Activated CD4-positive, alpha-beta T cell treated with anti-CD3 and anti-CD28 coated beads, Interleukin-2, amount 50 U/mL, for 4 hours (primary cell): Measurements from ENCODE around the gene OR4M1.
"Not testable (repeated sequence)": the region's sequence is repeated elsewhere in the genome, so short reads cannot be mapped to it uniquely, and the experiment has no call there.

ENCODE experiments used
- DNase-seq, 2 experiments: peaks; one replicate each; pipeline ENCODE4 v3.0.0-alpha.2; 2020

The OR4M1 gene, protein sequence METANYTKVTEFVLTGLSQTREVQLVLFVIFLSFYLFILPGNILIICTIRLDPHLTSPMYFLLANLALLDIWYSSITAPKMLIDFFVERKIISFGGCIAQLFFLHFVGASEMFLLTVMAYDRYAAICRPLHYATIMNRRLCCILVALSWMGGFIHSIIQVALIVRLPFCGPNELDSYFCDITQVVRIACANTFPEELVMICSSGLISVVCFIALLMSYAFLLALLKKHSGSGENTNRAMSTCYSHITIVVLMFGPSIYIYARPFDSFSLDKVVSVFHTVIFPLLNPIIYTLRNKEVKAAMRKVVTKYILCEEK

DNA sequence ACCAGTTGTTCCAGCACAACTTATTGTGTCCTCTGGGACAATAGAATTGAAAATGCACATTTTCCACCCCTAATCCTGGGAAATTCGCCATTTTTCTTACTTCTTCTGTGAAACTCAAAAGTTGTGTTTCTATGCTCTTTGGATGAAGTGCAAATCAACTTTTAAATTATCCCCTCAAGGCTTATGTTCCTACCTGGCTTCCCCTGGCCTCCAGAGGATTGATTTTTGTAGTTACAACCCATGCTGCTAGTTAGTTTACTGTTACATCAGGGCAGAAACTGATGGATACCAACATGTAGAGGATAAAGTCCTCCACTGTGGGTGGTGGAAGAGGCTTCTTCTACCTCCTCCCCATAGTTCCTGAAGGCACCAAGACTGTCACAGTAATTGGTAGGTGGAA lies at the start of gene OR4M1:
OR4M1 (plus strand) TSS at position 301 of the 400 bp plus-strand sequence. CDS start 6,819 bp downstream, outside the sequence.
- DNase-seq = not testable (repeated sequence)

DNA sequence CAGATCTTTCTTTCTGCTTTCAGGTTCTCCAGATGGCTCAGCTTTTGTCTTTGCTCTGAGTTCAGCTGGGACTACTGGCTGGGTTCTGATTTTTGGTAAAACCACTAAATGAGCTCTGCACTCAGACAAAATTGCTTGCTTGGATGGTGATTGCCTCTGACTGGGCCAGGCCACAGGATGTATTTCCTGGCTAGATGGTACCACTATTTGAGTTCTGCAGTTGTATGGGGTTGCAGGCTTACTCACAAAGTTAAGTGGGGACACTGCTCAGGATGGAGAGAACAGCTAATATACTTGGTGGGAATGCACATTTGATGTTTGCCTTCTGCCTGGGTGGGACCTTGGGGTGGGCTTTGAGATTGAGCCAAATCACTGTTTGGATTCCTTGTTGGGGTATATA lies 43.9 kb upstream of the OR4M1 start:
- no peak for DNase-seq

DNA sequence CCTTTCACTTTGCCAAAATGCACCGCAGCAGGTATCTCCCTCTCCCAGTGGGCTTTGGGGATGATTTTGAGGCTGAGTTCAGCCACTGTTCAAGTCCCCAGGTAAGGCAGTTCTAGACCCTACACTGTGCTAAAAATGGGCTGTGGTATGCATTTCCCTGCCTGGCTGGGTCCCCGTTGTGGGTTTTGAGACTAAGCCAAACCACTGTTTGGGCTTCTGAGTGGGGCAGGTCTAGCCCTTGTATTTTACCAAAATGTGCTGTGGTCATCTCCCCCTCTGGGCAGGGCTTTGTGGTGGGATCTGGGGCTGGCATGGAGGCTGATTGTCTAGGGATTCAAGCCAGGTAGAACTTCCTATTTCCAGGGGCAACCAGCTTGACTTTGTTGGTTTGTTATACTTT lies 43.5 kb upstream of the OR4M1 start:
- no peak for DNase-seq

DNA sequence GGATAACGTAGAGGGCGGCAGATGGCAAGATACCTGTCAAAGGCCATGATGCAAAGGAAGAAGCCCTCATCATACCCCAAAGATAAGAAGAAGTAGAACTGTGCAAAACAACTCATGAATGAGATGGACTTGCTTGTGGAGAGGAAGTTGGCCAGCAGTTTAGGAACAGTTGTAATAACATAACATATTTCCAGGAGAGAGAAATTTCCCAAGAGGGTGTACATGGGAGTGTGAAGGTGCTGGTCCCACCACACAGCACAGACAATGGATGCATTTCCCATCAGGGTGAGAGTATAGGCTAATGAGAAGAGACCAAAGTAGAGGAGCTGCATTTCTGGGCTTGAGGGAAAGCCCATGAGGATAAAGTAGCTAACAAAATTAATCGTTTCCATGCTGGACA lies 39.4 kb upstream of the OR4M1 start:
- DNase-seq = not testable (repeated sequence)

DNA sequence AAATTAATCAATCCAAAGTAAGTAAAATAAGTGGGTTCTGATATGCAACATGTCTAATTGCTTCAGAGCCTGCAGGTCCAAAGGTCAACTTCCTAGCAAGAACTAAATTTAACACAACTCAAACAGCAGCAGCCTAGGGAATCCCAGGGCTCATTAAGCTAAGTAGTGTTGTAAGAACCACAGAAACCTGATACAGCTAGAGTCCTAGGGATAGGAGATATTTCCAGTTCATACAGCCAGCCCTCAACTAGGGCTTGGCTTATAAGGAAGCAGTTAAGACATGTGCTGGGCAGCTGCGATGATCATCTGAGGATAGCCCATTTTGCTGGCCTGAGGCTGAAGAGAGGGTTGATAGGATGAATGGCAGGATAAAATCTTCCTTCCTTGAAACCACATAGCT lies 30.0 kb upstream of the OR4M1 start, which contains the start of gene OR4Q3:
OR4Q3 (plus strand) TSS at position 316 of the 400 bp plus-strand sequence.
- no peak for DNase-seq

DNA sequence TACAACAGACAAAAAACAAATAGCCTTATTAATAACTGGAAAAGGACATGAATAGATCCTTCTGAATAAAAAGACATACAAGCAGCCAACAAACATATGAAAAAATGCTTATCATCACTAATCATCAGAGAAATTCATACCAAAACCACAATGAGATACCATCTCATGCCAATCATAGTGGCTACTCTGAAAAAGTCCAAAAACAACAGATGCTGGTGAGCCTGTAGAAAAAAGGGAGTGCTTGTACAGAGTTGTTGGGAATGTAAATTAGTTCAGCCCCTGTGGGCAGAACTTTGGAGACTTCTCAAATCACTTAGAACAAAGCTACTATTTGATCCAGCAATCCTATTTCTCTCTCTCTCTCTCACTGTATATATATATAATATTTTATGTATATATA lies 21.0 kb upstream of the OR4M1 start:
- not testable (repeated sequence) for DNase-seq

DNA sequence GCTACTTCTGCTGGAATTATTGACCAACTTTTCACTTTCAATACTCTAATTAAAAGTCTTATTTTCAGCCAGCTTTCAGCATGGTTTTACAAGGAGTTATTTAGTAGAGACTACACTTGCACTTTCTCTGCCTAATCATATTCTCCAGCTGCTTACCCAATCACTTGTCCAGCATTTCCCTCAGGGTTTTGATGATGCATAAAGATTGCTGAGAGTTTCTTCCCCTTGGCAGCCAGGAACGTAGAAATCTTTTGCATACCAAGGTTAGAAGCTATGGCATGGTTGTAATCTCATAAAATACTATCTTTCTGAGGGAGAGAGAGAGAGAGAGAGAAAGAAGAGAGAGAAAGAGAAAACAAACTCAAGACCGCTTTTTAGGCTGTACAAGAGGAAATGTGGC lies 19.1 kb upstream of the OR4M1 start:
- DNase-seq = no peak

DNA sequence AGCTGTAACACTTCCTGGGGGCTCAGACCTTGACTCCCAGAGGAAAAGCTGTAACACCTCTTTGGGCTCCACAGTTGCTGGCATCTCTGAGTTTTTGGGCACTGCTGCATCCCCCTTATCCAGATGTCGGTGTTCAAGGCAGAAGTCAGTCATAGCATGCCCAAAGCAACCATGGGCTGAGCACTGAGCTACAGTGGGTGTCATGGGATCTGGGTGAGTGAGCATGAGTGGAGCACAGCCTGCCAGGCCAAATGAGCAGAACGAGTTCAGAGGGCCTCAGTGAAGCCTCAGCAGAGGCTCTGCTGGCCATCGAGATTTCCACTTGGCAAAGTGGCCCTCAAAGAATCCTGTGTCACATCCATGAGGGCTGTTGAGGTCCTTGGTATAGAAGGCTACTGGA lies 1.8 kb upstream of the OR4M1 start:
- not testable (repeated sequence) for DNase-seq

DNA sequence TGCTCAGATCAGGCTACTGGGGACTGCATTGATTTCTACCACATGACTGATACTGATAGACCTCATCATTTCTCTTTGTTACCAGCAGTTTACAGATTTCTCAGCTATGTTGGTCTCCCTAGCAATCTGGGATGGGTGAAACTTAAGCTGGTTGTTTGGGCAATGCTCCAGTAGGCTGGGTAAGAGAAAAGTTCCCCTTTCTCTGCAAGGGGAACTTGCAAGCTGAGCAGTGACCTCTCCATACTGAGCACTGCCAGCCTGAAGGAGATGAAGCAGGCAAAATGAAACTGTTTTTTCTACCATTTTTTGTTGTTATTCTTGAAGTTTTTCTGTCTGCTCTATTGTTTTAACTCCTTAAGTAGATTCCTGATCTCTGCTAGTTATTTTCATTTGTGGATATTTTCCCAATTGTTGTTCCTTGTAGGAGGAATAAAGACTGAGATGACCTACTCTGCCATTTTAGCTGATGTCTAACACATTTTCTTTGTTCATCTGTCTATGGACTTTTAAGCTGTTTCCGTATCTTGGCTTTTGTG lies 1.3 kb upstream of the OR4M1 start:
- no peak for DNase-seq

DNA sequence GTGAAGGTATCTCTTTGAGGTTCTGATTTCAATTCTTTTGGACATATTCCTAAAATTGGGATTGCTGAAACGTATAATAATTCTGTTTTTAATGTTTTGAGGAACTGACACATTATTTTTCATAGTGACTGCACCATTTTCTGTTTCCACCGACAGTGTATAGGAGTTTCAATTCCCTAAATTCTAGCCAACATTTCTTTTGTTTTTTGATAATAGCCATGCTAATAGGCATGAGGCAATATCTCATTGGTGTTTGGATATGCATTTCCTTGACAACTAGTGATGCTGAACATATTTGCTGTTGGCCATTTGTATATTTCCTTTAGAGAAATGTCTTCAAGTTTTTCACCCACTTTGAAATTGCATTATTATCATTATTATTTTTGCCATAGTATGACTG lies 850 bp upstream of the OR4M1 start:
- DNase-seq = not testable (repeated sequence)

DNA sequence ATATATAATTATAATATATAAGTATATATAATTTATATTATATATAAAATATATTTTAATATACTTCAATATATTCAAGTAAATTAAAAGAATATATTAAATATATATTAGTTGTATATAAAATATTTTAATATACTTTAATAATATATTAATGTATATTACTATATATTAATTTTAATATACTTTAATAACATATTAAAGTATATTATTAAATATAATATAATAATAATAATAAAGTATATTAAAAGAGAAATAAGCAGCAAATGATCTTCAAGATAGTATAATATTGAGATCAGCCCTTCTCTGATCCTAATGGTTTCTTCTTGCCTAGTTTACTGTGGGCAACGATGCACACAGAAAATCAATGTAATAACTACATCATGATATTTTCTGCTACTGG lies 2.3 kb downstream of the OR4M1 start:
- DNase-seq = no peak

DNA sequence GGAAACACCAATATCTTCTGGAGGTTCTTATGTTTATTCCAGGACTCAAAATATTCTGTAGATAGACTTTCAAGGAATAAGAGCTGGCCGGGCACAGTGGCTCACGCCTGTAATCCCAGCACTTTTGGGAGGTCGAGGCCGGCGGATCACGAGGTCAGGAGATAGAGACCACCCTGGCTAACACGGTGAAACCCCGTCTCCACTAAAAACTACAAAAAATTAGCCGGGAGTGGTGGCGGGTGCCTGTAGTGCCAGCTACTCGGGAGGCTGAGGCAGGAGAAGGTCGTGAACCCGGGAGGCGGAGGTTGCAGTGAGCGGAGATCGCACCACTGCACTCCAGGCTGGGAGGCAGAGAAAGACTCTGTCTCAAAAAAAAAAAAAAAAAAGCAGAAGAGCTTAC lies 12.5 kb downstream of the OR4M1 start:
- DNase-seq = not testable (repeated sequence)

DNA sequence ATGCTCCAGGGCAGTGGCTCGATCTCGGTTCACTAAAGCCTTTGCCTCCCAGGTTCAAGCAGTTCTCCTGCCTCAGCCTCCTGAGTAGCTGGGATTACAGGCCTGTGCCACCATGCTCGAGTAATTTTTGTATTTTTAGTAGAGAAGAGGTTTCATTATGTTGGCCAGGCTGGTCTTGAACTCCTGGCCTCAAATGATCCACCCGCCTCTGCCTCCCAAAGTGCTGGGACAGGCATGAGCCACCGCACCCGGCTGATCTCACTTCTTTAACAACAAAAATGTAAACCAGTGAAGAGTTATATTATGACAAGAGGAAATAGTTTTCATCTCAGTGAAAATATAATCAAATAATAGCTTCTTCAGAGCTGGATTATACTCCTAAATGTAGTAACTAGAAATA lies 14.0 kb downstream of the OR4M1 start:
- DNase-seq = not testable (repeated sequence)

DNA sequence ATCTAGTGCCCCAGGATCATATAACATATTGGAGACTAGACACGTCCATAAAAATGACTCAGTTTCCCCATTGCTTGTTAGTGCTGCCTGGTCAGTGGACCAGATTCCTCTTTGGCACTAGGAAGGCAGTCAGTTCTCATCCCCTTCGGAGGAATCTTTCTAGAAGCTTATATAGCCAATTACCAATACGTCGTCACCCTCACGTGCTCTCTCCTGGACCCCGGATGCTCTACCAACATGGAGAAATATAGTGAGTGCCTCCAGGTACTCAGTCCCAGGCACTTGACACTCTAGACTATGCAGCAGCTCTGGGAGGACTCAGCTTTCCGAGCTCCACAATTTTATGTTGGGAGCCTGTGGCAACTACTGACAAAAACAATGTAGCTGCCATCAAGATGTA lies 14.8 kb downstream of the OR4M1 start:
- DNase-seq = not testable (repeated sequence)

DNA sequence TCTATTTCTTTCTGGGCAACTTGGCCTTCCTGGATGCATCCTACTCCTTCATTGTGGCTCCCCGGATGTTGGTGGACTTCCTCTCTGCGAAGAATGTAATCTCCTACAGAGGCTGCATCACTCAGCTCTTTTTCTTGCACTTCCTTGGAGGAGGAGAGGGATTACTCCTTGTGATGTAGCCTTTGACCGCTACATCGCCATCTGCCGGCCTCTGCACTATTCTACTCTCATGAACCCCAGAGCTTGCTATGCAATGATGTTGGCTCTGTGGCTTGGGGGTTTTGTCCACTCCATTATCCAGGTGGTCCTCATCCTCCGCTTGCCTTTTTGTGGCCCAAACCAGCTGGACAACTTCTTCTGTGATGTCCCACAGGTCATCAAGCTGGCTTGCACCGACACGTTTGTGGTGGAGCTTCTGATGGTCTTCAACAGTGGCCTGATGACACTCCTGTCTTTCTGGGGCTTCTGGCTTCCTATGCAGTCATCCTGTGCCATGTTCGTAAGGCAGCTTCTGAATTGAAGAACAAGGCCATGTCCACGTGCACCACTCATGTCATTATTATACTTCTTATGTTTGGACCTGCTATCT lies 23.3 kb downstream of the OR4M1 start:
- not testable (repeated sequence) for DNase-seq

DNA sequence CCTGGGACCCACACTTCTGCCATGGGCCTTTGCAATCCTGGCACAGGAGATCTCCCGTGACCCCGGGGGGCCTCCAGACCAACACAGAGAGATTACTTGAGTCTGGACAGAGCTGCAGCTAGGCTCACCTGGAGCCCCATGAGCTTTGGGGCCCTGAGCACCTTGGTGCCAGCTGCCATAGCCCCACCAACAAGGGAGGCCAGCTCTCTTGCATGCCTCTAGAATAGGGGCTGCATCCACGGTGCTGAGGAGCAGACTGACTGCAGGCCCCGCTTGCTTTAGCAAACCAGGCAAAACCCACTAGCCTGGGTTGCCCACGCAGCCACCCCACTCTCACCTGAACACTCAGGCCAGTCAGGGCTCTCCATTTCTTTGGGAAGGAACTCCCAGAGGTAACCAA lies 26.6 kb downstream of the OR4M1 start:
- no peak for DNase-seq

DNA sequence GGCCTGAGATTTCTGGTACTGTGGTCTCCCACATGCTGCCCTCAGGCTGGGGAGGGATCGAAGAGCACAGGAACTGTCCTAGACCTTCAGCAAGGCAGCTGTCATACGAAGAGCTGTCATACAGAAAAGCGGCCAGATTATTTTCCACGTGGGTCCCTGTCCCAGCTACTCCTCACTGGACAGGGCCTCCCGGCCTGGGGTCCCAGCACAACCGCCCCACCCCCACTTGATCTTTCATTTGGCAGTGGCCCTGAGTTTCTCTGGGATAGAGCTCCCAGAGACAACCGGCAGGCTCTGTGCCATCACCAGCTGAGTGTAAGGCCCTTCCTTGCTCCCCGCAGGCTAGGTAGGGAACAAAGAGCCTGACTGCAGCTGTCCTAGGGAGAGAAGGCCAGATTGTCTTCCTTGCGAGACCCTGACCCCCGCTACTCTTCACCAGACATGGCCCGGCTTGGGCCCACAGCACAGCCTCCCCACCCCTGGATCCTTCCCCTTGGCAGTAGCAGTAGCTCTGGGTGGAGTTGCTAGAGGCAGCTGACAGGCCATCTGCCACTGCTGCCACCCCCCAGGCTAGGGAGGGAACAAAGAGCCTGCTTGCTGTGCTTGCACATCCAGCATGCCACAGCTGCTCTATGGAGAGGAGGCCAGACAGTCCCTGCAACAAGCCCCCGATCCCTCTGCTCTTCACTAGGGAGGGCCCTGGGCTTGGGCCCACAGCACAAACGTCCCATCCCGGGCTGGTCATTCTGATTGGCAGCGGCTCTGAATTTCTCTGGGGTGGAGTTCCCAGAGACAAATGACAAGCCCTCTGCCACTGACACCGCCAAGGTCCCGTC lies 27.2 kb downstream of the OR4M1 start:
- no peak for DNase-seq

DNA sequence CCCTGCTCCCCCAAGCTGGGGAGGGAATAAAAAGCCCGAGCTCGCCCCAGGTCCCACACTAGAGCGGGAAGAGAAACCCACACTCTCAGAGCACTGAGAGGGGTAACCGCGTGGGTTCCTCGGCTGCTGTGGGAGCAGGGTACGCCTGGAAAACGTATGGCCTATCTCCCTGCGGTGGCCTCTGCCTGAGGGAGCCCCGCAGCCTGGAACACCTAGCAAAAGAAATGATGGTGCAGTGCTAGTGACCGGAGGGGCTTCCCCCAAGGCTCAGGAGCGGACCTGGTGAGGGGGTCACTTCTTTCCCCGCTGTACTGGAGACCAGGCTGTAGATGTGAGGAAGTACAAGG lies 27.8 kb downstream of the OR4M1 start:
- no peak for DNase-seq

DNA sequence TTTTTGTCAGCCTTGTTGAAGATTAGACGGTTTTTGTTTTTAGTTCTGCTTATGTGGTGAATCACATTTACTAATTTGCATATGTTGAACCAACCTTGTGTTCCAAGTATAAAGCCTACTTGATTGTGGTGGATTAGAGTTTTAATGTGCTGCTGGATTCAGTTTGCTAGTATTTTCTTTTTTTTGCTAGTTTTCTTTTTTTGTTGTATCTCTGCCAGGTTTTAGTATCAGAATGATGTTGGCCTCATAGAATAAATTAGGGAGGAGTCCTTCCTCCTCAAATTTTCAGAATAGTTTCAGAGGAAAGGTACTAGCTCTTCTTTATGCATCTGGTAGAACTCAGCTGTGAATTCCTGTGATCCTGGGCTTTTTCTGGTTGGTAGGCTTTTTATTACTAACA lies 30.2 kb downstream of the OR4M1 start, which contains the start of gene OR4N2:
OR4N2 (plus strand) TSS at position 301 of the 400 bp plus-strand sequence. CDS start 23,679 bp downstream, outside the sequence.
- DNase-seq = not testable (repeated sequence)

DNA sequence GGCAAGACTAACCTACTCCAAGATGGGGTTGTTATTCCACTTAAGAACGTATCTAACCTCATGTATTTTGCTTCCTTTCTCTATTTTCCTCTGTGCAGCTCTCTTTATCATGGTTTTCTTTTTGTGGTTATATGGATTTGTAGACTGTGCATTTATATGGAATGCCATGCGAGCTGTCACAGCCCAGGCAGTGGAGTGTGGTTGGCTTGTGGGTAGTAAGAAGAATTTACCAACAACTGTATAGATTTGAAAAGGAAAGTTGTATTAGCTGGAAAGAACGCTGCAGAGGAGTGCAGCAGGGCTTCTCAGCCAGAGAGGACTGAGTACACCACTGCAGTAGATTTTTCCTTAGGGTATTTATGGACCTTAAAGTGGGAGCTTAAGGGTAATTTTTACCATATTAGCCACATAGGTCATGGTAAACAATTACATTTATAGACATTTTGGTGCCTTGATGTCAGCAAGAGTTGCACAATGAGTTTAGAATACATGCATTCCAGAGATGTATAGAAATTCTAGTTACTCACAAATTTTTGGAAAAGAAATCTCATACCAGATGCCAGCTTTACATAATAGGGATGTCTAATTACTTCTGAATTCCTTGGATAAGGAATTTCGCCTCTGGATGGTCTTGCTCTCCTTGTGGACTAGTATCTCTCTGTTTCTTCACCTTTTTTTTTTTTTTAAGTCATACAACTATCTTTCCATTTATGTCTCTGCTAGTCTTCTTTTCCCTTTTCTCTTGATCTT lies 40.0 kb downstream of the OR4M1 start:
- not testable (repeated sequence) for DNase-seq

DNA sequence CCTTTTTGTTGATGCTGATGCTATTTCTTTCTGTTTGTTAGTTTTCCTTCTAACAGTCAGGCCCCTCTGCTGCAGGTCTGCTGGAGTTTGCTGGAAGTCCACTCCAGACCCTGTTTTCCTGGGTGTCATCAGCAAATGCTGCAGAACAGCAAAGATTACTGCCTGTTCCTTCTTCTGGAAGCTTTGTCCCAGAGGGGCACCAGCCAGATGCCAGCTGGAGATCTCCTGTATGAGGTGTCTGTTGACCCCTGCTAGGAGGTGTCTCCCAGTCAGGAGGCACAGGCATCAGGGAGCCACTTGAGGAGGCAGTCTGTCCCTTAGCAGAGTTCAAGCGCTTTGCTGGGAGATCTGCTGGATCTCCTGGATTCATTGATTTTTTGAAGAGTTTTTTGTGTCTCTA lies 46.6 kb downstream of the OR4M1 start:
- DNase-seq = not testable (repeated sequence)

DNA sequence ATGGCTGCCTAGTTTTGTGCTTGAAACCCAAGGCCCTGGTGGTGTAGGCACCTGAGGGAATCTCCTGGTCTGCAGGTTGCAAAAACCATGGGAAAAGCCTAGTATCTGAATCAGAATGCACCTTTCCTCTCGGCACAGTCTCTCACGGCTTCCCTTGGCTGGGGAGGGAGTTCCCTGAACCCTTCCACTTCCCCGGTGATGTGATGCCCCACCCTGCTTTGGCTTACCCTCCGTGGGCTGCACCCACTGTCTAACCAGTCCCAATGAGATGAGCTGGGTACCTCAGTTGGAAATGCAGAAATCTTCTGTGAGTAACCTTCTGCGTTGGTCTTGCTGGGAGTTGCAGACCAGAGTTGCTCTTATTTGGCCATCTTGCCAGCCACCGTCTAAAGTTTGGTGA lies 47.7 kb downstream of the OR4M1 start:
- DNase-seq = not testable (repeated sequence)

DNA sequence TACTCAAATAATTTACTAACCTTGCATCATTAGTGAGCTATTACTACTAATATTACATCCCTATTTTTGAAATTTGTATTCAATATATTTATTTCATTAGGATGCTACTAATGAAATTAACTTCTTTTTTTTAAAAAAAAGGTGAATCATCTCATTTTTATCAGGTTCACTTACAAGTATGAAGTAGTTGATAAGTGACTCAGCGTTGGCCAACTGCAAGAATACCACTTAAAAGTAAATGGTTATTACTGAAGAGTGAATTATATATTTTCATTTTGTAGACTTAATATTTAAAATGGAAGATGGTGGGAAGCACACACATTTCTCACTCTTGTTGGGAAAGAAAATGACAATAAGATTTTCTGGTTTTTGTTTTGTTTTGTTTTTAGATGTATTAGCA lies 49.9 kb downstream of the OR4M1 start:
- DNase-seq = no peak
